Measurements from ENCODE around the gene ALDH1A1. TPM values are rescaled to one million over a fixed set of nuclear protein-coding genes. Genes with fewer than 3 reads are reported as not detected.

ALDH1A1 gene
- total and polyA plus RNA-seq, 2 donors (not counting 3 experiments of a cell fraction or from before 2014, with no cell fraction given): 91.1 to 287 TPM

GRCh38 chr9:72930828-72931227 lies 22.0 kb downstream of the ALDH1A1 start:
- Histone ChIP-seq H2AFZ (ENCODE audit: low read depth, low read length) (no peak overlapping the region), H3K27me3 (ENCODE audit: control insufficient read depth in 2 of 2, insufficient read depth in 2 of 2, low read length in 2 of 2) (no peaks in the 10 kb centered on the region), H3K4me3 (replicated peaks in 1 of 3; ENCODE audit: insufficient read depth in 1 of 3, low read depth in 1 of 3, low read length in 3 of 3) (no peak overlapping the region), H3K9me1 (replicated peaks; ENCODE audit: control insufficient read depth, extremely low read depth, insufficient read depth, low read length) (no peaks in the 10 kb centered on the region), H3K4me2 (ENCODE audit: insufficient read depth, low read length) (no peak overlapping the region), H3K9ac (replicated peaks; ENCODE audit: extremely low read depth, insufficient read depth, low read length) (no peak overlapping the region), H3K27ac (ENCODE audit: insufficient read depth, low read depth, low read length) (no peak overlapping the region), H3K79me2 (ENCODE audit: control insufficient read depth, insufficient read depth, low read length) (no peaks in the 10 kb centered on the region), H3K9me3 (replicated peaks; ENCODE audit: control insufficient read depth, insufficient read depth, low read length) (no peaks in the 10 kb centered on the region), H4K20me1 (replicated peaks; ENCODE audit: control insufficient read depth, extremely low read depth, insufficient read depth, low read length) (no peaks in the 10 kb centered on the region), H3K36me3 (ENCODE audit: control insufficient read depth in 2 of 2, extremely low read depth in 1 of 2, insufficient read depth in 2 of 2, low read length in 2 of 2) (peaks cover 0 to 2% of the 10 kb centered on the region in 2 experiments), H3K4me1 (ENCODE audit: control insufficient read depth, extremely low read depth, insufficient read depth, low read length) (peaks cover 2% of the 10 kb centered on the region)
- DNase-seq (ENCODE audit: low read depth, low spot score) (no peak), FAIRE-seq (no peak)
- no TSS peak for BruUV-seq (replicated peaks)
- intact Hi-C loops (cut with micrococcal nuclease) (no loop called here), dilution Hi-C loops (cut with MboI; ENCODE audit: extremely low pct_ligation_motif_present, low sequenced_read_pairs) (no loop called here)
- CTCF ChIA-PET: interaction anchor here (1.0 to 2.1 kb wide), 4 partner anchors 19 to 649 kb away, joined by 3 to 10 read pairs (median 3); no protein-coding TSS in a partner anchor
- POLR2A ChIA-PET: no interaction called here
- TF ChIP-seq MAX (IDR thresholded peaks at IDR 0.05; ENCODE audit: insufficient read depth, insufficient read length): no peak
- TF ChIP-seq FOS (IDR thresholded peaks at IDR 0.05; ENCODE audit: borderline replicate concordance, insufficient read depth, low read length): no peak
- TF ChIP-seq JUN (IDR thresholded peaks at IDR 0.05; ENCODE audit: borderline replicate concordance, insufficient read depth, insufficient read length, low read depth): no peak
- no peak for TF ChIP-seq MYC (IDR thresholded peaks at IDR 0.05; ENCODE audit: low read depth, low read length)
- no peak for TF ChIP-seq EZH2 (IDR thresholded peaks at IDR 0.05; ENCODE audit: borderline replicate concordance, low read depth, low read length, severe bottlenecking)

- H3K36me3 ChIP-seq (ENCODE audit: control insufficient read depth in 2 of 2, extremely low read depth in 1 of 2, insufficient read depth in 2 of 2, low read length in 2 of 2): peaks cover 0 to 2% of the 10 kb centered on the region in 2 experiments
- H3K4me2 ChIP-seq (ENCODE audit: insufficient read depth, low read length): no peak overlapping the region
- no peak for TF ChIP-seq GATA2 (IDR thresholded peaks at IDR 0.05; ENCODE audit: insufficient read depth, insufficient read length, low read depth, low read length)
- TF ChIP-seq MYC (IDR thresholded peaks at IDR 0.05; ENCODE audit: low read depth, low read length): no peak
- TF ChIP-seq EZH2 (IDR thresholded peaks at IDR 0.05; ENCODE audit: borderline replicate concordance, low read depth, low read length, severe bottlenecking): no peak
- TF ChIP-seq POLR2AphosphoS5 (IDR thresholded peaks at IDR 0.05; ENCODE audit: insufficient read depth, low read depth, low read length): no peak
- no peak for TF ChIP-seq MAX (IDR thresholded peaks at IDR 0.05; ENCODE audit: insufficient read depth, insufficient read length)
- TF ChIP-seq JUN (IDR thresholded peaks at IDR 0.05; ENCODE audit: borderline replicate concordance, insufficient read depth, insufficient read length, low read depth): no peak
- no peak for TF ChIP-seq FOS (IDR thresholded peaks at IDR 0.05; ENCODE audit: borderline replicate concordance, insufficient read depth, low read length)
- FAIRE-seq: no peak
- peaks cover 14% of the 10 kb centered on the region for H3K4me1 ChIP-seq (ENCODE audit: control insufficient read depth, extremely low read depth, insufficient read depth, low read length)
- no peak overlapping the region for H2AFZ ChIP-seq (ENCODE audit: low read depth, low read length)
- no peaks in the 10 kb centered on the region for H3K9me1 ChIP-seq (replicated peaks; ENCODE audit: control insufficient read depth, extremely low read depth, insufficient read depth, low read length)
- BruUV-seq (replicated peaks): no TSS peak
- no peaks in the 10 kb centered on the region for H4K20me1 ChIP-seq (replicated peaks; ENCODE audit: control insufficient read depth, extremely low read depth, insufficient read depth, low read length)
- no peak for DNase-seq (ENCODE audit: low read depth, low spot score)
- intact Hi-C loops (cut with micrococcal nuclease): no loop called here
- no peak overlapping the region for H3K27ac ChIP-seq (ENCODE audit: insufficient read depth, low read depth, low read length)
- no peaks in the 10 kb centered on the region for H3K79me2 ChIP-seq (ENCODE audit: control insufficient read depth, insufficient read depth, low read length)
- ChIA-PET CTCF (interaction anchor here (0.9 to 2.1 kb wide), 2 partner anchors 10 to 93 kb away, joined by 3 to 10 read pairs; no protein-coding TSS in a partner anchor), POLR2A (no interaction called here)
- H3K9me3 ChIP-seq (replicated peaks; ENCODE audit: control insufficient read depth, insufficient read depth, low read length): no peaks in the 10 kb centered on the region
- dilution Hi-C loops (cut with MboI; ENCODE audit: extremely low pct_ligation_motif_present, low sequenced_read_pairs): no loop called here
- H3K27me3 ChIP-seq (ENCODE audit: control insufficient read depth in 2 of 2, insufficient read depth in 2 of 2, low read length in 2 of 2): no peaks in the 10 kb centered on the region
- H3K4me3 ChIP-seq (replicated peaks in 1 of 3; ENCODE audit: insufficient read depth in 1 of 3, low read depth in 1 of 3, low read length in 3 of 3): no peak overlapping the region
- no peak overlapping the region for H3K9ac ChIP-seq (replicated peaks; ENCODE audit: extremely low read depth, insufficient read depth, low read length)
These were observed 23.3 kb downstream of the ALDH1A1 start for GRCh38 chr9:72929542-72929941.
